GM23248 (cell line): Measurements from ENCODE around the gene RAMP3.

Source experiments
- EZH2 ChIP-seq: fragments of 200-600 bp; sonication (generic); IDR thresholded peaks from 2 replicates; pipeline ENCODE4 v1.6.1; 2018; ENCODE audit warnings: antibody characterized with exemption, mild to moderate bottlenecking; ENCODE audit not compliant: insufficient read depth, poor library complexity, severe bottlenecking
- EZH2phosphoT487 ChIP-seq: fragments of 200-600 bp; sonication (generic); IDR thresholded peaks from 2 replicates; pipeline ENCODE4 v1.6.1; 2018; ENCODE audit warnings: antibody characterized with exemption, moderate library complexity, mild to moderate bottlenecking, low read depth; ENCODE audit not compliant: insufficient read depth

GRCh38 chr7:45225948-45226335 lies 68.4 kb downstream of the RAMP3 start:
- TF ChIP-seq EZH2phosphoT487 (no peak), EZH2 (no peak)
